Lung (tissue), 12 donors: ENCODE data around the gene ELOB. TPM values are rescaled to one million over a fixed set of nuclear protein-coding genes. Genes with fewer than 3 reads are reported as not detected.

Experiments used
- ATAC-seq: fragments of 200-7000 bp; cut with Tn5 transposase; one replicate; pipeline ENCODE4 v1.9.1; 2020; ENCODE audit warnings: moderate number of reproducible peaks; ENCODE audit not compliant: insufficient read depth, low FRiP score
- DNase-seq, 3 donors: peaks; one replicate each; pipeline ENCODE4 v3.0.0-alpha.2; 2013 to 2017
- H3K27ac ChIP-seq, 2 donors: one replicate each; pipeline ENCODE4 v1.5.1; 2013; ENCODE audit warnings: mild to moderate bottlenecking in 2 of 2, moderate library complexity in 2 of 2, control low read depth in 1 of 2, inconsistent platforms in 1 of 2, low read depth in 1 of 2, low read length in 1 of 2
- H3K27me3 ChIP-seq, 3 donors: one replicate each; pipeline ENCODE4 v1.5.1; 2013; ENCODE audit warnings: low read length in 2 of 3; ENCODE audit not compliant: control insufficient read depth in 3 of 3, insufficient read depth in 3 of 3
- H3K36me3 ChIP-seq, 4 donors: one replicate each; pipeline ENCODE4 v1.5.1; 2013; ENCODE audit warnings: low read length in 4 of 4, mild to moderate bottlenecking in 1 of 4, moderate library complexity in 1 of 4; ENCODE audit not compliant: control insufficient read depth in 4 of 4, insufficient read depth in 4 of 4
- H3K4me1 ChIP-seq, 5 donors: one replicate each; pipeline ENCODE4 v1.5.1; 2013; ENCODE audit warnings: low read length in 5 of 5, mild to moderate bottlenecking in 2 of 5, moderate library complexity in 1 of 5; ENCODE audit not compliant: control insufficient read depth in 5 of 5, insufficient read depth in 5 of 5
- H3K4me3 ChIP-seq: one replicate; pipeline ENCODE4 v1.5.1; 2013; ENCODE audit warnings: mild to moderate bottlenecking, control low read depth, moderate library complexity
- H3K9ac ChIP-seq, 2 donors: one replicate each; pipeline ENCODE4 v1.5.1; 2013; ENCODE audit warnings: low read length in 2 of 2, control low read depth in 1 of 2; ENCODE audit not compliant: insufficient read depth in 1 of 2
- H3K9me3 ChIP-seq, 4 donors: one replicate each; pipeline ENCODE4 v1.5.1; 2013; ENCODE audit warnings: low read length in 3 of 4, mild to moderate bottlenecking in 1 of 4, moderate library complexity in 1 of 4; ENCODE audit not compliant: control insufficient read depth in 4 of 4, insufficient read depth in 3 of 4
- CTCF ChIP-seq: IDR thresholded peaks from 2 replicates; pipeline ENCODE4 v1.5.1; 2012; ENCODE audit warnings: mild to moderate bottlenecking; ENCODE audit errors: control extremely low read depth, extremely low read depth
- WGBS, 2 donors: extraction: QIAGEN DNeasy Blood & Tissue Kit; methylation state at CpG; one replicate each; pipeline ENCODE4 v1.1.7; 2013; 5-methylcytosine and 5-hydroxymethylcytosine counted together
- polyA plus RNA-seq, 2 donors: library from polyadenylated mRNA; stranded (reverse); fragments of 200-250 nt; gene quantifications; one replicate each; pipeline ENCODE4 v1.2.1, GENCODE V29; 2013
- total RNA-seq, 2 donors: library from RNA; depleted of rRNA in 1 of 2; stranded (reverse); fragments of >200 nt in 1 of 2; gene quantifications; one replicate each; pipeline ENCODE4 v1.2.1, GENCODE V29; 2014 to 2021
- donor health status: control.
- donor health status: control.
- donor health status: Bipolar disorder and iron deficiency.
- donor health status: healthy.
- donor health status: DM: yes; HTN: yes; CAD: no.

ELOB gene
- total and polyA plus RNA-seq, 4 donors = 87.0 to 740 (median 346) TPM

DNA sequence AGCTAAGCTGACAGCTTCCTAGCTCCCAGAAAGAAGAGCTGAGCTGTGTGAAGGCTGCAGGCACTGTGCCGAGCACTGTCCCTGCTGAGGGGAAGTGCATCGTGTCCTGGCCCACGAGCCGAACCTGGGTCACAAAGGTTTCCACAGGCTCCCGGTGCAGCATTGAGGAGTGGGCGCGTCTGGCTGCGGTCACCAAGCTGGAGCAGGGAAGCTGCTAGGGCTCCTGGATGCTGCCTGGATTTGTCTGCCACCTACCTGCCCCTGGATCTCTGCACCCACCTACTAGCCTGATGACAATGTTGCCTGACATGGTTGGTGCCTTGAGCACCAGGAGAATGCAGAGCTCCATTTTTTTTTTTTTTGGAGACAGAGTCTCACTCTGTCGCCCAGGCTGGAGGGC lies 31.1 kb downstream of the ELOB start:
- H3K27me3 ChIP-seq = no peaks in the 10 kb centered on the region
- H3K27ac ChIP-seq = no peak overlapping the region
- no peak for DNase-seq
- H3K36me3 ChIP-seq = no peaks in the 10 kb centered on the region
- H3K4me3 ChIP-seq = no peak overlapping the region
- WGBS, 2 donors = 83 to 92% methylated on average over 9 of the region's 9 CpGs
- TF ChIP-seq CTCF = no peak
- H3K9me3 ChIP-seq = no peaks in the 10 kb centered on the region
- no peaks in the 10 kb centered on the region for H3K4me1 ChIP-seq
- no peak for ATAC-seq
- H3K9ac ChIP-seq = no peak overlapping the region

DNA sequence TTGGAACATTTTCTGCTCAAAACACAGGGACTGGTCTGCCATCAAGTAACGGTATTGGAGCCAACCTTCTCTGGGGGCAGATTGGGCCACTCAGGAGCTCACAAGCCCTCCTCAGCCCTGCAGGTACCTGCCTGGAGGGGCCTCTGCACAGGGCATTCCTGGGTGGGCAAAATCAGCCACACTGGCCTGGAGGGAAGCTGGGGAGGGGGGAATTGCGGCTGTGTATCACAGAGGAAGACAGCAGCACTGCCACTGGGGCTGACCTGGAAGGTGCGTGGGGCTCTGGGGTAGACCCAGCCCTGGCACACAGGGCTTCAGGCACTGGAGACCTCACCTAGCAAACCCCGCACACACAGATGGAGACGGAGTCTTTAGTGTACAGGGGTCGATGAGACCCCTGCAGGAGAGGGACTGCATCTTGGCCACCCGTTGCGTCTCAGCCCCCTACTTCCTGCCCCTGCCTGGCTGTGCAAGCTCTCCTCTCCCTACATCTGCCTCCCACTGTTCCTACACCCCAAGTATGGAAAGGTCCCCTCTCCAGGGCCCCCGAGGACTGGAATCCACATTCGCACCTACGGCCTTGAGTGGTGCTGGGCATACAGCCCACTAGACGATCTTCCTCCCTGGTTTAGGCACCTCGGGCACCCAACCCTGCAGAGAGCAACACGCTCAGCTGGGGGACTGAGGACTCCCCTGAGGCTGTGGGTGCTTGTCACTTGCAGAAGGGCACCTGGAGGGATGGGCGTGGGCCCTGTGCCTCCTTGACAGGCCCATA lies 31.8 kb downstream of the ELOB start:
- no peak for DNase-seq
- no peak for ATAC-seq
- Histone ChIP-seq H3K9ac (no peak overlapping the region), H3K36me3 (no peaks in the 10 kb centered on the region), H3K9me3 (no peaks in the 10 kb centered on the region), H3K4me3 (no peak overlapping the region), H3K27ac (no peak overlapping the region), H3K27me3 (no peaks in the 10 kb centered on the region), H3K4me1 (no peaks in the 10 kb centered on the region)
- no peak for TF ChIP-seq CTCF
- whole genome bisulfite sequencing, 2 donors = 72 to 75% methylated on average over 15 of the region's 15 CpGs

DNA sequence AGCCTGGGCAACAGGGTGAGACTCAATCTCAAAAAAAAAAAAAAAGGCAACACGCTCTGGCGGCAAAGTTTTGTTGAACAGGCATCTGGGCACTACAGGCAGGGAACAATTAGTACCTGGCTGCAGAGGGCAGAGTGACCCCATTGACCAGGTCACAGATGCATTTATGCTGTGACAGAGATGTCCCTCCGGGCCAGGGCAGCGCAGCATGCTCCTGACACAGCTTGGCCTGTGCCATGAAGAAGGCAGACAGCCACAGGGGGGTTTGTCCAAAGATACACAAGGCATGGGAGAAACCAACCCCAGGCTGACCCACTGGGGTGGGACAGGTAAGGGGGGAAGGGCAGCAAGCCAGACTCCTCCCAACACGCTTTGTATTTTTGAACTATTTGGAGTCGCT lies 32.4 kb downstream of the ELOB start:
- H3K36me3 ChIP-seq = no peaks in the 10 kb centered on the region
- DNase-seq = no peak
- no peak overlapping the region for H3K9ac ChIP-seq
- H3K27me3 ChIP-seq = no peaks in the 10 kb centered on the region
- H3K9me3 ChIP-seq = no peaks in the 10 kb centered on the region
- no peak for ATAC-seq
- H3K27ac ChIP-seq = no peak overlapping the region
- TF ChIP-seq CTCF = no peak
- H3K4me3 ChIP-seq = no peak overlapping the region
- WGBS, 2 donors = 91 to 96% methylated on average over 6 of the region's 6 CpGs
- H3K4me1 ChIP-seq = no peaks in the 10 kb centered on the region
